AG04449 (cell line): ENCODE data around the gene PIP5K1C.

Experiments used
- CTCF ChIA-PET: fragments of 350-600 bp; formaldehyde crosslinking; extraction: SDS; loops from one replicate; lab custom pipeline; 2021; ENCODE audit warnings: antibody characterized with exemption; lab: Yijun Ruan, JAX
- POLR2A ChIA-PET: fragments of 400-600, 350-600 bp; formaldehyde crosslinking; extraction: SDS; loops from one replicate; lab custom pipeline; 2020; ENCODE audit warnings: antibody characterized with exemption, inconsistent platforms; lab: Yijun Ruan, JAX
- DNase-seq: peaks from one replicate; pipeline ENCODE4 v3.0.0-alpha.2; 2010; ENCODE audit warnings: low read depth, low spot score
- H3K4me3 ChIP-seq: 2 replicates; pipeline ENCODE4 v1.5.1; 2011; ENCODE audit warnings: low read depth, mild to moderate bottlenecking, control low read depth, low read length
- CTCF ChIP-seq: IDR thresholded peaks from one replicate; pipeline ENCODE4 v1.5.1; 2011; ENCODE audit warnings: mild to moderate bottlenecking, moderate library complexity, low read length, control low read depth, inconsistent platforms; ENCODE audit not compliant: insufficient read depth; ENCODE audit errors: missing control alignments

The PIP5K1C gene

GRCh38 chr19:3697671-3698385, 2.4 kb downstream of the PIP5K1C start:
- TF ChIP-seq CTCF: no peak
- ChIA-PET CTCF (interaction anchor here (0.8 to 4.2 kb wide), 6 partner anchors 9 to 31 kb away, joined by 3 to 33 read pairs (median 4); partner anchors contain the start of gene TJP3), POLR2A (no interaction called here)
- no peak for DNase-seq
- H3K4me3 ChIP-seq: no peak overlapping the region

GRCh38 chr19:3697094-3697493, 3.2 kb downstream of the PIP5K1C start:
- H3K4me3 ChIP-seq: no peak overlapping the region

GRCh38 chr19:3696660-3696995, 3.6 kb downstream of the PIP5K1C start:
- ChIA-PET POLR2A (no interaction called here), CTCF (interaction anchor here (0.8 to 1.9 kb wide), 3 partner anchors 10 to 30 kb away, joined by 4 to 12 read pairs (median 5); partner anchors contain the start of gene TJP3)
- TF ChIP-seq CTCF: no peak
- no peak for DNase-seq
- H3K4me3 ChIP-seq: no peak overlapping the region

More at GRCh38 chr19:3697094-3697493, 3.2 kb downstream of the PIP5K1C start:
- TF ChIP-seq CTCF: no peak
- no peak for DNase-seq
- POLR2A ChIA-PET: no interaction called here
- CTCF ChIA-PET: interaction anchor here (0.8 to 4.2 kb wide), 6 partner anchors 8 to 31 kb away, joined by 3 to 33 read pairs (median 4); partner anchors contain the start of gene TJP3

GRCh38 chr19:3695986-3696659, 4.1 kb downstream of the PIP5K1C start:
- CTCF ChIA-PET: interaction anchor here (1.1 to 1.9 kb wide), 2 partner anchors 30 kb away, joined by 4 to 12 read pairs; no protein-coding TSS in a partner anchor
- POLR2A ChIA-PET: no interaction called here
- TF ChIP-seq CTCF: no peak
- DNase-seq: no peak
- H3K4me3 ChIP-seq: no peak overlapping the region

- ChIA-PET POLR2A (no interaction called here), CTCF (interaction anchor here (1.1 to 1.3 kb wide), 2 partner anchors 21 to 29 kb away, joined by 3 to 4 read pairs; no protein-coding TSS in a partner anchor)
- DNase-seq: no peak
- TF ChIP-seq CTCF: no peak
- H3K4me3 ChIP-seq: no peak overlapping the region
These were observed 5.0 kb downstream of the PIP5K1C start for GRCh38 chr19:3695124-3695733.
